GM21723 (cell line): ENCODE results near the gene OR51M1.
"Not testable (repeated sequence)": the region's sequence is repeated elsewhere in the genome, so short reads cannot be mapped to it uniquely, and the experiment has no call there.

Experiments
- ATAC-seq: cut with Tn5 transposase; IDR thresholded peaks from one replicate; pipeline ENCODE4 v1.9.1; 2021; ENCODE audit warnings: mild to moderate bottlenecking, moderate library complexity; ENCODE audit not compliant: unreplicated experiment

OR51M1 gene

GRCh38 chr11:5383576-5383975 lies at the start of gene OR51M1:
Gene OR51M1, plus strand, starts transcription at chr11:5383812. Its CDS starts 5,587 bp downstream, at chr11:5389399.
- no peak for ATAC-seq

GRCh38 chr11:5335170-5335569 lies 48.4 kb upstream of the OR51M1 start:
- ATAC-seq: no peak

GRCh38 chr11:5336331-5336730 lies 47.3 kb upstream of the OR51M1 start:
- ATAC-seq: no peak

GRCh38 chr11:5337253-5337652 lies 46.4 kb upstream of the OR51M1 start:
- ATAC-seq: not testable (repeated sequence)

- peak; percentile 58 for ATAC-seq
These were observed 43.8 kb upstream of the OR51M1 start for GRCh38 chr11:5339771-5340322.

- no peak for ATAC-seq
These were observed 39.9 kb upstream of the OR51M1 start, which contains the start of gene OR51B5 for GRCh38 chr11:5343474-5344335. Gene OR51B5, minus strand, starts transcription at chr11:5343524. Its CDS starts 0 bp downstream, at chr11:5343524.

GRCh38 chr11:5345831-5346230 lies 37.8 kb upstream of the OR51M1 start:
- no peak for ATAC-seq

- ATAC-seq: no peak
These were observed 34.9 kb upstream of the OR51M1 start for GRCh38 chr11:5348551-5349194.

- ATAC-seq: no peak
These were observed 34.1 kb upstream of the OR51M1 start for GRCh38 chr11:5349550-5349949.

- no peak for ATAC-seq
These were observed 32.4 kb upstream of the OR51M1 start, which contains the start of gene OR51B6 for GRCh38 chr11:5351208-5351607. Gene OR51B6, plus strand, starts transcription at chr11:5351508. Its CDS starts 0 bp downstream, at chr11:5351508.

GRCh38 chr11:5356031-5356430 lies 27.6 kb upstream of the OR51M1 start:
- not testable (repeated sequence) for ATAC-seq

GRCh38 chr11:5362017-5362625 lies 21.5 kb upstream of the OR51M1 start:
- ATAC-seq: no peak

- ATAC-seq: no peak
These were observed 19.9 kb upstream of the OR51M1 start for GRCh38 chr11:5363679-5364078.

- no peak for ATAC-seq
These were observed 19.4 kb upstream of the OR51M1 start for GRCh38 chr11:5364214-5364613.

- not testable (repeated sequence) for ATAC-seq
These were observed 17.2 kb upstream of the OR51M1 start for GRCh38 chr11:5366365-5366764.

- no peak for ATAC-seq
These were observed 16.8 kb upstream of the OR51M1 start for GRCh38 chr11:5366856-5367255.

- ATAC-seq: no peak
These were observed 16.1 kb upstream of the OR51M1 start for GRCh38 chr11:5367448-5368074.

- ATAC-seq: no peak
These were observed 15.0 kb upstream of the OR51M1 start for GRCh38 chr11:5368502-5369043.

GRCh38 chr11:5369789-5370188 lies 13.8 kb upstream of the OR51M1 start:
- ATAC-seq: no peak

GRCh38 chr11:5380740-5381342 lies 2.8 kb upstream of the OR51M1 start:
- ATAC-seq: peak; percentile 92
